Measurements from ENCODE around the gene PPP2R5D.

GRCh38 chr6:43016943-43017334 is 32.6 kb downstream of the PPP2R5D start:
- TF ChIP-seq CTCF (IDR thresholded peaks at IDR 0.05; ENCODE audit: low read depth, low read length, missing input control) = no peak
- TF ChIP-seq TAF1 (conservative IDR thresholded peaks at IDR 0.05) = no peak
- TF ChIP-seq HNF4A (conservative IDR thresholded peaks at IDR 0.05) = no peak
- TF ChIP-seq SP1 (IDR thresholded peaks at IDR 0.05) = no peak
- TF ChIP-seq EGR1 (IDR thresholded peaks at IDR 0.05; ENCODE audit: low read depth in 2 of 2) = no peak
- TF ChIP-seq MAX (IDR thresholded peaks at IDR 0.05) = no peak
- TF ChIP-seq ATF3 (IDR thresholded peaks at IDR 0.05) = no peak
- no peak for TF ChIP-seq RXRA (IDR thresholded peaks at IDR 0.05)
- TF ChIP-seq YY1 (IDR thresholded peaks at IDR 0.05) = no peak
- TF ChIP-seq REST (IDR thresholded peaks at IDR 0.05) = no peak
- no peak for TF ChIP-seq FOXA2 (IDR thresholded peaks at IDR 0.05)
